ENCODE data around the gene HOXA2. TPM values are rescaled to one million over a fixed set of nuclear protein-coding genes. Genes with fewer than 3 reads are reported as not detected.

The HOXA2 gene
- total RNA-seq, 4 donors from 2014 or later, result 0.29 to 0.88 (median 0.38) TPM; not detected in 1

DNA sequence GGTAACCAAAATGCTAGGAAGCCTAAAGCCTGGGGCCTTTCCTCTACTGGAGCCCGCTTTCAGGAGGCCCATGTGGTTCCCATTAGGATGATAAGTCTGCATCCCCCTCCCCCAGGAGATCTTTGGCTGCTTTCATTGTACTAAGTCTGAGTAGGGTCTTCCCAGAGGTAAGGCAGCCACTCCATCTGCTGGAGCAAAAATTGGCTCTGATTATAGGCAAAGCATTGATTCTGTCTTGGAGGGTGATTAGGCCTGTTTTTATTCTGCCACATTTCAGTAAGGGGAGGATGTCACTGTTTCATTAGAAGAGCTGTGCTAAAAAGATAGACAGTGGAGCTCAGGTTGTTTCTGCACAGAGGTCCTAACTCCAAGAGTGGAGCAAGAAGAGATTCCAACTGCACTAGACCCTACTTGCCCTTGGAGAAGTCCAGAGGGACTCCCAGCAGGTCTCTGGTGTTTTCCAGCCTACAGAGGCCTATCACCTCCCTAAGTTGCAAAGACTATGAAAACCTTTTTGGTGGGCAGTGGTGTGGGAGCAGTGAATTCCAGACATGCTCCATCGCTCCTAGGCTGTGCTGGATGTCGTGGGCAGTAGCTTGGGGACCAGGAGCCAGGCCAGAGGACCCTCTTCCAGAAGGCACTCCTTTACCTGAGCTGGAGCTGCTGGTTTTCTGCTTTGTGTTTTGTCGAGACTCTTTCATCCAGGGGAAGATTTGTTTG lies 7.1 kb upstream of the HOXA2 start:
- H3K4me3 ChIP-seq, result no peak overlapping the region

DNA sequence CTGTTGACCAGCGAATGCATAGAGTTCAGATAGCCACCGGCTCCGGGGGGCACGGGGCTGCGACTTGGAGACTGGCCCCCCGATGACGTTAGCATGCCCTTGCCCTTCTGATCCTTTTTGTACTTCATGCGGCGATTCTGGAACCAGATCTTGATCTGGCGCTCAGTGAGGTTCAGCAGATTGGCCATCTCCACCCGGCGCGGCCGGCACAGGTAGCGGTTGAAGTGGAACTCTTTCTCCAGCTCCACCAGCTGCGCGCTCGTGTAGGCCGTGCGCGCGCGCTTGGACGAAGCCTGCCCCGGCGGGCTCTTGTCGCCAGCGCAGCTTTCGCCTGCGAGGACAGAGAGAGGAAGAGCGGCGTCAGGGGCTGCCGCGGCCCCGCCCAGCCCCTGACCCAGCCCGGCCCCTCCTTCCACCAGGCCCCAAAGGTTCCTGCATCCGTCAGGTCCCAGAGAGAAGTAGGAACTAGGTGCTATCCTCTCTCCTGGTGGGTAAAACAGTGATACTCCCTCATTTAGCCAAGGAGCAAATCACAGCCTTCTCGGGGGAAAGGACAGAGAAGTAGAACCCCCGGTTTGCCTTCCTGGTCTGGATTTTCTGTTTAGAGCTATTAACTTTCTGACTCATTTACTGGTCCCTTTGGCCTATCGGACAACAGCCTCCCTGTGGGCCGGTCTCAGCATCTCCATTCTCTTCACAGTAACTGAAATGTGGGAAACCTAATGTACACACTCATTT lies 6.1 kb upstream of the HOXA2 start:
- intact Hi-C loops (cut with DNase I; ENCODE audit: low total_unique reads), result no loop called here
- peaks cover 21 to 39% of the 10 kb centered on the region in 2 donors for H3K4me1 ChIP-seq
- no peaks in the 10 kb centered on the region for H3K27me3 ChIP-seq
- peak overlapping the region; percentile 15 to 53 (median 32) for H3K4me3 ChIP-seq
- H3K36me3 ChIP-seq, result no peaks in the 10 kb centered on the region
- no peaks in the 10 kb centered on the region for H3K9me3 ChIP-seq
- in situ Hi-C loops (cut with MboI; ENCODE audit: low sequenced_read_pairs in 4 of 4), result no loop called here
- DNase-seq (no peak), ATAC-seq (no peak)
- H3K27ac ChIP-seq, result peak overlapping the region; percentile 67 to 78 (median 76)
- TF ChIP-seq, protein P1, sequence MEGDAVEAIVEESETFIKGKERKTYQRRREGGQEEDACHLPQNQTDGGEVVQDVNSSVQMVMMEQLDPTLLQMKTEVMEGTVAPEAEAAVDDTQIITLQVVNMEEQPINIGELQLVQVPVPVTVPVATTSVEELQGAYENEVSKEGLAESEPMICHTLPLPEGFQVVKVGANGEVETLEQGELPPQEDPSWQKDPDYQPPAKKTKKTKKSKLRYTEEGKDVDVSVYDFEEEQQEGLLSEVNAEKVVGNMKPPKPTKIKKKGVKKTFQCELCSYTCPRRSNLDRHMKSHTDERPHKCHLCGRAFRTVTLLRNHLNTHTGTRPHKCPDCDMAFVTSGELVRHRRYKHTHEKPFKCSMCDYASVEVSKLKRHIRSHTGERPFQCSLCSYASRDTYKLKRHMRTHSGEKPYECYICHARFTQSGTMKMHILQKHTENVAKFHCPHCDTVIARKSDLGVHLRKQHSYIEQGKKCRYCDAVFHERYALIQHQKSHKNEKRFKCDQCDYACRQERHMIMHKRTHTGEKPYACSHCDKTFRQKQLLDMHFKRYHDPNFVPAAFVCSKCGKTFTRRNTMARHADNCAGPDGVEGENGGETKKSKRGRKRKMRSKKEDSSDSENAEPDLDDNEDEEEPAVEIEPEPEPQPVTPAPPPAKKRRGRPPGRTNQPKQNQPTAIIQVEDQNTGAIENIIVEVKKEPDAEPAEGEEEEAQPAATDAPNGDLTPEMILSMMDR (IDR thresholded peaks at IDR 0.05 in 4 of 5, conservative IDR thresholded peaks at IDR 0.05 in 1 of 5), result no peak
- peak; percentile 42 to 75 for TF ChIP-seq POLR2A (IDR thresholded peaks at IDR 0.05)

More for the DNA sequence above, 7.1 kb upstream of the HOXA2 start:
- Histone ChIP-seq H3K4me1 (peaks cover 21 to 39% of the 10 kb centered on the region in 2 donors), H3K27me3 (no peaks in the 10 kb centered on the region), H3K36me3 (no peaks in the 10 kb centered on the region), H3K27ac (peak overlapping the region in 2 of 4 donors; percentile 75 to 78), H3K9me3 (no peaks in the 10 kb centered on the region)
- in situ Hi-C loops (cut with MboI; ENCODE audit: low sequenced_read_pairs in 4 of 4) (no loop called here), intact Hi-C loops (cut with DNase I; ENCODE audit: low total_unique reads) (no loop called here)
- ATAC-seq, result no peak
- no peak for DNase-seq
- TF ChIP-seq, protein P1 (IDR thresholded peaks at IDR 0.05 in 4 of 5, conservative IDR thresholded peaks at IDR 0.05 in 1 of 5), result no peak
- no peak for TF ChIP-seq POLR2A (IDR thresholded peaks at IDR 0.05)

DNA sequence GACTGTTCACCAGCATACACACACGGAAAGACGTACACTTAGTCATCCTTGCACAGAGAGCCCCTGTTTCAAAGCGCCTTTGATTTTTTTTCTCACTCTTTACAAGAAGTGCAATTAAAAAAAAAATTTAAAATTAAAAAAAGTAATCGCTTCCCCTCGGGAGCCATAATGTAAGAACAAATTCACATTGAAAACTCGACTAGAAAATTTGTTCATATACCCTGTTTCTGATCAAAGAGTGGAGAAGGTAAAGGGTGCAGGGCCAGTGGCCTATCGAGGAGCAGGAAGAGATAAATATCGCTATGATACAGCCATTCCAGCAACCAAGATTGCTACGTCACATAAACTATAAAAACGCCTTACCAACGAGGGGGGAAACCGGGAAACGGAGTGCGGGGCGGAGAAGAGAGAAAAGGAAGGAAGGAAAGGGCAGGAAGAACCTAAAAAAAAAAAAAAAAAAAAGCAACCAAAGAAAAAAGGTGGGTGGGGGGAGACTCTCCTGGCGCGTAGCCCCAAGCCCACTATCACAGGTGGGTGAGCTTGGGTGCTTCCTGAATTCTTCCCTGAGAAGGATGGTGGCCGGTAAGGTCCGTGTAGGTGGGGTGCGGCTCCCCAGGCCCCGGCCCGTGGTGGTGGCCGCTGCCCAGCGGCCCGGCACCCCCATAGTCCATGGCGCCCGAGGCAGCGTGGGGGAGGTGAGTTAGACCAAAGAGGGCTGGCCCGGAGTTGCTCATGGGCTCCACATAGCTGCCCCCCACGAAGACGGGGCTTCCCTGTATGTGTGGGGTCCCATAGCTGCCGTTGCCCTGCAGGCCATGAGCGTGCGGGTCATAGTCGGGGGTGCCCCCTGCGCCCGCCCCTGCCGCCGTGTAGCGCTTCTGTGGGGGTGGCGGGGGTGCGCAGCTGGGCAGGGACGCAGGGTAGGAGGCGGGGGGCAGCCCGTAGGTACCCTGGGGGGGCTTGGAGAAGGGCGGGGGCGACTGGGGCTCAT lies 5.2 kb upstream of the HOXA2 start:
- intact Hi-C loops (cut with DNase I; ENCODE audit: low total_unique reads), result no loop called here
- in situ Hi-C loops (cut with MboI; ENCODE audit: low sequenced_read_pairs in 4 of 4), result no loop called here
- DNase-seq (no peak), ATAC-seq (no peak)
- H3K9me3 ChIP-seq, result no peaks in the 10 kb centered on the region
- no peaks in the 10 kb centered on the region for H3K27me3 ChIP-seq
- H3K4me3 ChIP-seq, result peak overlapping the region; percentile 30 to 65 (median 44)
- H3K27ac ChIP-seq, result peak overlapping the region; percentile 67 to 78 (median 76)
- no peaks in the 10 kb centered on the region for H3K36me3 ChIP-seq
- TF ChIP-seq, protein P1 (IDR thresholded peaks at IDR 0.05 in 4 of 5, conservative IDR thresholded peaks at IDR 0.05 in 1 of 5), result no peak
- no peak for TF ChIP-seq POLR2A (IDR thresholded peaks at IDR 0.05)
- peaks cover 21 to 33% of the 10 kb centered on the region in 2 donors for H3K4me1 ChIP-seq

GRCh38 chr7:27106901-27107240 lies 4.4 kb upstream of the HOXA2 start:
- ATAC-seq (no peak), DNase-seq (no peak)
- H3K4me3 ChIP-seq, result peak overlapping the region; percentile 52 to 65 (median 54)
- H3K36me3 ChIP-seq, result no peaks in the 10 kb centered on the region
- H3K9me3 ChIP-seq, result no peaks in the 10 kb centered on the region
- H3K4me1 ChIP-seq, result peaks cover 14 to 25% of the 10 kb centered on the region in 2 donors
- intact Hi-C loops (cut with DNase I; ENCODE audit: low total_unique reads) (no loop called here), in situ Hi-C loops (cut with MboI; ENCODE audit: low sequenced_read_pairs in 4 of 4) (no loop called here)
- TF ChIP-seq, protein P1 (IDR thresholded peaks at IDR 0.05 in 4 of 5, conservative IDR thresholded peaks at IDR 0.05 in 1 of 5), result no peak
- no peak for TF ChIP-seq POLR2A (IDR thresholded peaks at IDR 0.05)
- H3K27ac ChIP-seq, result peak overlapping the region; percentile 65 to 78 (median 76)
- H3K27me3 ChIP-seq, result no peaks in the 10 kb centered on the region

Data from gastrocnemius medialis (tissue), 4 donors.